Endothelial cell of umbilical vein (primary cell): ENCODE data around the gene PID1. TPM values are rescaled to one million over a fixed set of nuclear protein-coding genes. Genes with fewer than 3 reads are reported as not detected.

Experiments used
- BruUV-seq: library from RNA; stranded (reverse); fragments of 400-500 nt; replicated peaks from 2 replicates; lab custom pipeline; 2021; lab: Mats Ljungman, UMichigan
- CTCF ChIA-PET: fragments of 300-600, 350-600 bp; sonication (Branson Sonifier 250); formaldehyde crosslinking; loops from one replicate; lab custom pipeline; 2021; ENCODE audit warnings: antibody characterized with exemption, inconsistent platforms; lab: Charles Lee
- POLR2A ChIA-PET: fragments of 300-600, 350-600 bp; sonication (Branson Sonifier 250); formaldehyde crosslinking; loops from one replicate; lab custom pipeline; 2021; ENCODE audit warnings: antibody characterized with exemption, inconsistent platforms; lab: Charles Lee
- DNase-seq: peaks from one replicate; pipeline ENCODE4 v3.0.0-alpha.2; 2011; ENCODE audit warnings: low read depth, low spot score
- FAIRE-seq: peaks from 2 replicates; lab custom pipeline; 2011; peaks lifted over from hg19 to GRCh38; lab: Jason Lieb, UNC
- H2AFZ ChIP-seq: 2 replicates; pipeline ENCODE4 v1.6.0; 2012; ENCODE audit warnings: low read depth, low read length, control low read depth, inconsistent platforms
- H3K27ac ChIP-seq: 2 replicates; pipeline ENCODE4 v1.5.1; 2011; ENCODE audit warnings: low read depth, mild to moderate bottlenecking, control low read depth, low read length, moderate library complexity; ENCODE audit not compliant: insufficient read depth
- H3K27me3 ChIP-seq, 2 experiments: 2 replicates each; pipeline versions ENCODE4 v1.6.0 to v1.6.1; 2011; ENCODE audit warnings: low read length in 2 of 2, mixed read lengths in 1 of 2; ENCODE audit not compliant: control insufficient read depth in 2 of 2, insufficient read depth in 2 of 2
- H3K36me3 ChIP-seq, 2 experiments: 2 replicates in 1 of 2; 3 replicates in 1 of 2; pipeline ENCODE4 v1.5.1; 2011; ENCODE audit warnings: low read length in 2 of 2, mild to moderate bottlenecking in 1 of 2, moderate library complexity in 1 of 2; ENCODE audit not compliant: control insufficient read depth in 2 of 2, insufficient read depth in 2 of 2; ENCODE audit errors: extremely low read depth in 1 of 2
- H3K4me1 ChIP-seq: 3 replicates; pipeline ENCODE4 v1.5.1; 2011; ENCODE audit warnings: mild to moderate bottlenecking, low read length; ENCODE audit not compliant: control insufficient read depth, insufficient read depth; ENCODE audit errors: extremely low read depth
- H3K4me2 ChIP-seq: 2 replicates; pipeline ENCODE4 v1.6.1; 2011; ENCODE audit warnings: low read length, control low read depth, mixed read lengths; ENCODE audit not compliant: insufficient read depth
- H3K4me3 ChIP-seq, 3 experiments: fragments of 200-600 bp in 1 of 3; sonication (generic), shearing (Covaris generic) in 1 of 3; replicated peaks in 1 of 3; 2 replicates each; pipeline ENCODE4 v1.5.1; 2011 to 2016; ENCODE audit warnings: control low read depth in 3 of 3, low read length in 3 of 3, mild to moderate bottlenecking in 2 of 3, inconsistent platforms in 1 of 3, low read depth in 1 of 3, moderate library complexity in 1 of 3; ENCODE audit not compliant: insufficient read depth in 1 of 3
- H3K79me2 ChIP-seq: 2 replicates; pipeline ENCODE4 v1.6.0; 2012; ENCODE audit warnings: low read length, inconsistent platforms; ENCODE audit not compliant: control insufficient read depth, insufficient read depth
- H3K9ac ChIP-seq: replicated peaks from 2 replicates; pipeline ENCODE3; 2011; ENCODE audit warnings: low read length, control low read depth; ENCODE audit not compliant: insufficient read depth; ENCODE audit errors: extremely low read depth
- H3K9me1 ChIP-seq: replicated peaks from 3 replicates; pipeline ENCODE4 v1.6.0; 2011; ENCODE audit warnings: mild to moderate bottlenecking, low read length; ENCODE audit not compliant: control insufficient read depth, insufficient read depth; ENCODE audit errors: extremely low read depth
- H3K9me3 ChIP-seq: replicated peaks from 2 replicates; pipeline ENCODE4 v1.5.1; 2012; ENCODE audit warnings: low read length, inconsistent platforms; ENCODE audit not compliant: control insufficient read depth, insufficient read depth
- H4K20me1 ChIP-seq: replicated peaks from 2 replicates; pipeline ENCODE3; 2011; ENCODE audit warnings: mild to moderate bottlenecking, low read length; ENCODE audit not compliant: control insufficient read depth, insufficient read depth; ENCODE audit errors: extremely low read depth
- EZH2 ChIP-seq: IDR thresholded peaks from 2 replicates; pipeline ENCODE4 v1.6.1; 2012; ENCODE audit warnings: borderline replicate concordance, low read depth, mild to moderate bottlenecking, moderate library complexity, low read length, inconsistent platforms; ENCODE audit not compliant: severe bottlenecking
- FOS ChIP-seq: IDR thresholded peaks from 2 replicates; pipeline ENCODE4 v1.6.1; 2011; ENCODE audit warnings: mild to moderate bottlenecking, low read length, moderate library complexity, borderline replicate concordance; ENCODE audit not compliant: insufficient read depth
- GATA2 ChIP-seq: IDR thresholded peaks from 2 replicates; pipeline ENCODE4 v1.7.0; 2011; ENCODE audit warnings: low read depth, mild to moderate bottlenecking, moderate library complexity, mixed read lengths, low read length; ENCODE audit not compliant: insufficient read length, insufficient read depth
- JUN ChIP-seq: IDR thresholded peaks from 2 replicates; pipeline ENCODE4 v1.6.1; 2011; ENCODE audit warnings: borderline replicate concordance, low read depth; ENCODE audit not compliant: insufficient read length, insufficient read depth
- MYC ChIP-seq: IDR thresholded peaks from one replicate; pipeline ENCODE4 v1.6.1; 2011; ENCODE audit warnings: mild to moderate bottlenecking, low read depth, low read length
- POLR2A ChIP-seq: IDR thresholded peaks from 2 replicates; pipeline ENCODE4 v1.6.1; 2012; ENCODE audit warnings: low read depth, mild to moderate bottlenecking, control low read depth, low read length
- POLR2AphosphoS5 ChIP-seq: IDR thresholded peaks from 2 replicates; pipeline ENCODE4 v1.6.1; 2012; ENCODE audit warnings: low read depth, mild to moderate bottlenecking, control low read depth, low read length, moderate library complexity; ENCODE audit not compliant: insufficient read depth
- dilution Hi-C: fragments of 300-500 bp; cut with MboI; formaldehyde crosslinking; loops from one replicate; pipeline ENCODE4 v1.15.0; 2019; ENCODE audit warnings: low sequenced_read_pairs; ENCODE audit not compliant: extremely low pct_ligation_motif_present
- intact Hi-C: fragments of 100-400 bp; cut with micrococcal nuclease; formaldehyde crosslinking; loops from one replicate; pipeline ENCODE4 v1.10.0; 2022
- polyA plus RNA-seq, 4 experiments: library from polyadenylated mRNA; depleted of rRNA in 3 of 4; stranded (reverse) in 3 of 4; unstranded in 1 of 4; fragments of >200 nt; gene quantifications; 2 replicates each; pipeline versions ENCODE4 v1.2.1 to v1.2.3, GENCODE V29; 2011 to 2012; ENCODE audit warnings: missing spikeins in 1 of 4
- total RNA-seq: library from RNA; stranded (reverse); gene quantifications from 2 replicates; pipeline ENCODE4 v1.2.3, GENCODE V29; 2021
- TF ChIP-seq, protein P1 (sequence below), 2 donors: IDR thresholded peaks; 1 replicate in 1 of 2; 2 replicates in 1 of 2; pipeline ENCODE4 v1.5.1; 2011; ENCODE audit warnings: low read length in 2 of 2, mild to moderate bottlenecking in 2 of 2, moderate library complexity in 2 of 2, control low read depth in 1 of 2, inconsistent platforms in 1 of 2, low read depth in 1 of 2; ENCODE audit not compliant: insufficient read depth in 1 of 2; ENCODE audit errors: extremely low read depth in 1 of 2
- TF ChIP-seq, protein P2 (sequence below): IDR thresholded peaks from 2 replicates; pipeline ENCODE4 v1.6.1; 2011; ENCODE audit not compliant: insufficient read depth, insufficient read length

Gene PID1
- total and polyA plus RNA-seq, 2 donors (not counting 3 experiments of a cell fraction or from before 2014, with no cell fraction given) = not detected

DNA sequence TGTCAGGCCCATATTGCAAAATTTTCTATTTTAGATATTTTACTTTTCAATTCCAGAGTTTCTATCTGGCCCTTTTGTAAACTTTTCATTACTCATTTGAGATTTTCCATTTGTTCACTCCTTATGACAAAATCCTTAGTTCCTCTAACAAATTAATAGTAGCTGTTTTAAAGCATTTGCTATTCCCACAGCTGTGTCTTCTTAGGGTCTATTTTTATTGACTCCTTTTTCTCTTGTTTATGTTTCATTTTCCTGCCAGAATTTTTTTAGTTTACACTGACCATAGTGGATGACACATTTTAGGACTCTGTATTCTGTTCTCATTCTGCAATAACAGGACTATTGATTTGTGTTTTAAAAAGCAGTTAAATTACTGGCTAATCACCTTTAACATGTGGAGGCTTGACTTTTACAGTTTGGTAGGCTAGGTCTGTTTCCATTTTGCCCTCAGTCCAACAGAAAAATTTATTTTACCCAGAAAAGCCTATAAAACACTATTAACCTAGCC lies 30.0 kb downstream of the PID1 start:
- Histone ChIP-seq H3K9me1 (no peaks in the 10 kb centered on the region), H3K4me3 (no peak overlapping the region), H3K36me3 (no peaks in the 10 kb centered on the region), H4K20me1 (no peaks in the 10 kb centered on the region), H3K27me3 (no peaks in the 10 kb centered on the region), H3K9ac (no peak overlapping the region), H3K4me2 (no peak overlapping the region), H3K27ac (no peak overlapping the region), H3K4me1 (no peaks in the 10 kb centered on the region), H2AFZ (no peak overlapping the region), H3K9me3 (peaks cover 2% of the 10 kb centered on the region), H3K79me2 (no peaks in the 10 kb centered on the region)
- no peak for TF ChIP-seq FOS
- TF ChIP-seq, protein P1, sequence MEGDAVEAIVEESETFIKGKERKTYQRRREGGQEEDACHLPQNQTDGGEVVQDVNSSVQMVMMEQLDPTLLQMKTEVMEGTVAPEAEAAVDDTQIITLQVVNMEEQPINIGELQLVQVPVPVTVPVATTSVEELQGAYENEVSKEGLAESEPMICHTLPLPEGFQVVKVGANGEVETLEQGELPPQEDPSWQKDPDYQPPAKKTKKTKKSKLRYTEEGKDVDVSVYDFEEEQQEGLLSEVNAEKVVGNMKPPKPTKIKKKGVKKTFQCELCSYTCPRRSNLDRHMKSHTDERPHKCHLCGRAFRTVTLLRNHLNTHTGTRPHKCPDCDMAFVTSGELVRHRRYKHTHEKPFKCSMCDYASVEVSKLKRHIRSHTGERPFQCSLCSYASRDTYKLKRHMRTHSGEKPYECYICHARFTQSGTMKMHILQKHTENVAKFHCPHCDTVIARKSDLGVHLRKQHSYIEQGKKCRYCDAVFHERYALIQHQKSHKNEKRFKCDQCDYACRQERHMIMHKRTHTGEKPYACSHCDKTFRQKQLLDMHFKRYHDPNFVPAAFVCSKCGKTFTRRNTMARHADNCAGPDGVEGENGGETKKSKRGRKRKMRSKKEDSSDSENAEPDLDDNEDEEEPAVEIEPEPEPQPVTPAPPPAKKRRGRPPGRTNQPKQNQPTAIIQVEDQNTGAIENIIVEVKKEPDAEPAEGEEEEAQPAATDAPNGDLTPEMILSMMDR (IDR thresholded peaks at IDR 0.05; ENCODE audit: extremely low read depth in 1 of 2, insufficient read depth in 1 of 2, low read depth in 1 of 2, low read length in 2 of 2) = no peak
- TF ChIP-seq JUN = no peak
- TF ChIP-seq MYC = no peak
- TF ChIP-seq, protein P2, sequence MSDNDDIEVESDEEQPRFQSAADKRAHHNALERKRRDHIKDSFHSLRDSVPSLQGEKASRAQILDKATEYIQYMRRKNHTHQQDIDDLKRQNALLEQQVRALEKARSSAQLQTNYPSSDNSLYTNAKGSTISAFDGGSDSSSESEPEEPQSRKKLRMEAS = no peak
- TF ChIP-seq POLR2A = no peak
- no peak for TF ChIP-seq GATA2
- no peak for TF ChIP-seq EZH2
- no peak for TF ChIP-seq POLR2AphosphoS5
- BruUV-seq = no TSS peak
- FAIRE-seq (no peak), DNase-seq (no peak)
- intact Hi-C loops (no loop called here), dilution Hi-C loops (no loop called here)
- ChIA-PET CTCF (no interaction called here), POLR2A (no interaction called here)
